ENCODE measurements around the gene PTP4A2. TPM values are rescaled to one million over a fixed set of nuclear protein-coding genes. Genes with fewer than 3 reads are reported as not detected.

Gene PTP4A2
- total and polyA plus RNA-seq, 2 of the 13 experiments (the other 11 are each of a cell fraction or from before 2014, with no cell fraction given) = 173 to 225 TPM

DNA sequence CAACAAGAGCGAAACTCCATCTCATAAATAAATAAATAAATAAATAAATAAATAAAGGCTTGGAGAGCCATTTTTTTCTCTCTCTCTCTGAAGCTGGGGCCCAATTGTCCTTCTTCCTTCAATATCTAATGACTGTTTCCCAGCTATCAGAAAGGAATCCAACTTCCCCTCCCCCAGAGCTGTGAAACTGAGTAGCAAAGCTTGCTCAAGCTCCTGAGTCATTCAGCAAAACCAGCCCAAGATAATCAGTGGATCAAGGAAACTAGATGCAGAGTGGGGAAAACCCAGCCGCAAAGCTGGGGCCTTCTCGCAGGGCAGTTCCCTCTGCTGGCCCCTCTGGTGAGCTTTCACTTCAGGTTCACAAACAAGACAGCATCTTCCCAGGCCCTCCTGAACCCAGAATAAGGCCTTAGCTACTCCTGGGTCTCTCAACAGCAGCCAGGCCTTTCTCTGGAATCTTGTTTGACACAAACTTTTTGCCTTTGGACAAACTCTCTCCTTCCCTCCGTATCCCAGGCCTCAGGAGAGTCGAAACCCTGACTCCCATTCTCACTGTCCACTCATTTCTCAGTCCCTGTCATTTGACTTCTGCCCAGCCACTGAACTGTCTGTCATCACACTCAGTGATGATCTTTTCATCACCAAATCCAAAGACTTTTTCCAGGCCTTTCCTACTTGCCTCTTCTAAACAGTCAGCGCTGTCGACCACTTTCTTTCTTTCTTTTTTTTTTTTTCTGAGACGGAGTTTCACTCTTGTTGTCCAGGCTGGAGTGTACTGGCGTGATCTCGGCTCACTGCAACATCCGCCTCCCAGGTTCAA lies 18.0 kb upstream of the PTP4A2 start (continued):
- TF ChIP-seq, protein P1, sequence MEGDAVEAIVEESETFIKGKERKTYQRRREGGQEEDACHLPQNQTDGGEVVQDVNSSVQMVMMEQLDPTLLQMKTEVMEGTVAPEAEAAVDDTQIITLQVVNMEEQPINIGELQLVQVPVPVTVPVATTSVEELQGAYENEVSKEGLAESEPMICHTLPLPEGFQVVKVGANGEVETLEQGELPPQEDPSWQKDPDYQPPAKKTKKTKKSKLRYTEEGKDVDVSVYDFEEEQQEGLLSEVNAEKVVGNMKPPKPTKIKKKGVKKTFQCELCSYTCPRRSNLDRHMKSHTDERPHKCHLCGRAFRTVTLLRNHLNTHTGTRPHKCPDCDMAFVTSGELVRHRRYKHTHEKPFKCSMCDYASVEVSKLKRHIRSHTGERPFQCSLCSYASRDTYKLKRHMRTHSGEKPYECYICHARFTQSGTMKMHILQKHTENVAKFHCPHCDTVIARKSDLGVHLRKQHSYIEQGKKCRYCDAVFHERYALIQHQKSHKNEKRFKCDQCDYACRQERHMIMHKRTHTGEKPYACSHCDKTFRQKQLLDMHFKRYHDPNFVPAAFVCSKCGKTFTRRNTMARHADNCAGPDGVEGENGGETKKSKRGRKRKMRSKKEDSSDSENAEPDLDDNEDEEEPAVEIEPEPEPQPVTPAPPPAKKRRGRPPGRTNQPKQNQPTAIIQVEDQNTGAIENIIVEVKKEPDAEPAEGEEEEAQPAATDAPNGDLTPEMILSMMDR (CRISPR knock-in tag; IDR thresholded peaks at IDR 0.05) = peak; percentile 37
- TF ChIP-seq SPEN (CRISPR knock-in tag; IDR thresholded peaks at IDR 0.05; ENCODE audit: low read depth) (no peak), NR3C1 (CRISPR knock-in tag; IDR thresholded peaks at IDR 0.05) (no peak), HMG20A (CRISPR knock-in tag; IDR thresholded peaks at IDR 0.05; ENCODE audit: borderline replicate concordance) (0 out of 2 replicates have a peak, but pooled peaks have one; percentile 13), ZC3H13 (CRISPR knock-in tag; IDR thresholded peaks at IDR 0.05) (no peak), LCORL (IDR thresholded peaks at IDR 0.05) (no peak), LCORL (CRISPR knock-in tag; IDR thresholded peaks at IDR 0.05) (no peak), ZNF891 (CRISPR knock-in tag; IDR thresholded peaks at IDR 0.05) (no peak), ZNF549 (CRISPR knock-in tag; IDR thresholded peaks at IDR 0.05) (no peak), ZNF788 (CRISPR knock-in tag; IDR thresholded peaks at IDR 0.05; ENCODE audit: borderline replicate concordance) (no peak), CENPX (CRISPR knock-in tag; IDR thresholded peaks at IDR 0.05) (no peak), SOX13 (IDR thresholded peaks at IDR 0.05) (no peak), SOX13 (CRISPR knock-in tag; conservative IDR thresholded peaks at IDR 0.05 in 1 of 2, IDR thresholded peaks at IDR 0.05 in 1 of 2) (no peak), FOSL2 (CRISPR knock-in tag; IDR thresholded peaks at IDR 0.05) (peak; percentile 78), GLI4 (CRISPR knock-in tag; IDR thresholded peaks at IDR 0.05; ENCODE audit: borderline replicate concordance) (no peak), KDM3A (CRISPR knock-in tag; IDR thresholded peaks at IDR 0.05; ENCODE audit: low read depth) (no peak), SMC3 (IDR thresholded peaks at IDR 0.05; ENCODE audit: low read length) (peak; percentile 21; the same call in 1 of the 2 replicates), CEBPB (IDR thresholded peaks at IDR 0.05; ENCODE audit: borderline replicate concordance, low read depth, low read length) (peak; percentile 27; the same call in 1 of the 2 replicates), BORCS8-MEF2B (CRISPR knock-in tag; IDR thresholded peaks at IDR 0.05) (no peak), SALL1 (CRISPR knock-in tag; IDR thresholded peaks at IDR 0.05) (0 out of 2 replicates have a peak, but pooled peaks have one; percentile 23)
- TF ChIP-seq, protein P2, sequence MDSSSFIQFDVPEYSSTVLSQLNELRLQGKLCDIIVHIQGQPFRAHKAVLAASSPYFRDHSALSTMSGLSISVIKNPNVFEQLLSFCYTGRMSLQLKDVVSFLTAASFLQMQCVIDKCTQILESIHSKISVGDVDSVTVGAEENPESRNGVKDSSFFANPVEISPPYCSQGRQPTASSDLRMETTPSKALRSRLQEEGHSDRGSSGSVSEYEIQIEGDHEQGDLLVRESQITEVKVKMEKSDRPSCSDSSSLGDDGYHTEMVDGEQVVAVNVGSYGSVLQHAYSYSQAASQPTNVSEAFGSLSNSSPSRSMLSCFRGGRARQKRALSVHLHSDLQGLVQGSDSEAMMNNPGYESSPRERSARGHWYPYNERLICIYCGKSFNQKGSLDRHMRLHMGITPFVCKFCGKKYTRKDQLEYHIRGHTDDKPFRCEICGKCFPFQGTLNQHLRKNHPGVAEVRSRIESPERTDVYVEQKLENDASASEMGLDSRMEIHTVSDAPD (CRISPR knock-in tag; IDR thresholded peaks at IDR 0.05) = no peak
- TF ChIP-seq, protein P3, sequence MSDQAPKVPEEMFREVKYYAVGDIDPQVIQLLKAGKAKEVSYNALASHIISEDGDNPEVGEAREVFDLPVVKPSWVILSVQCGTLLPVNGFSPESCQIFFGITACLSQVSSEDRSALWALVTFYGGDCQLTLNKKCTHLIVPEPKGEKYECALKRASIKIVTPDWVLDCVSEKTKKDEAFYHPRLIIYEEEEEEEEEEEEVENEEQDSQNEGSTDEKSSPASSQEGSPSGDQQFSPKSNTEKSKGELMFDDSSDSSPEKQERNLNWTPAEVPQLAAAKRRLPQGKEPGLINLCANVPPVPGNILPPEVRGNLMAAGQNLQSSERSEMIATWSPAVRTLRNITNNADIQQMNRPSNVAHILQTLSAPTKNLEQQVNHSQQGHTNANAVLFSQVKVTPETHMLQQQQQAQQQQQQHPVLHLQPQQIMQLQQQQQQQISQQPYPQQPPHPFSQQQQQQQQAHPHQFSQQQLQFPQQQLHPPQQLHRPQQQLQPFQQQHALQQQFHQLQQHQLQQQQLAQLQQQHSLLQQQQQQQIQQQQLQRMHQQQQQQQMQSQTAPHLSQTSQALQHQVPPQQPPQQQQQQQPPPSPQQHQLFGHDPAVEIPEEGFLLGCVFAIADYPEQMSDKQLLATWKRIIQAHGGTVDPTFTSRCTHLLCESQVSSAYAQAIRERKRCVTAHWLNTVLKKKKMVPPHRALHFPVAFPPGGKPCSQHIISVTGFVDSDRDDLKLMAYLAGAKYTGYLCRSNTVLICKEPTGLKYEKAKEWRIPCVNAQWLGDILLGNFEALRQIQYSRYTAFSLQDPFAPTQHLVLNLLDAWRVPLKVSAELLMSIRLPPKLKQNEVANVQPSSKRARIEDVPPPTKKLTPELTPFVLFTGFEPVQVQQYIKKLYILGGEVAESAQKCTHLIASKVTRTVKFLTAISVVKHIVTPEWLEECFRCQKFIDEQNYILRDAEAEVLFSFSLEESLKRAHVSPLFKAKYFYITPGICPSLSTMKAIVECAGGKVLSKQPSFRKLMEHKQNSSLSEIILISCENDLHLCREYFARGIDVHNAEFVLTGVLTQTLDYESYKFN (CRISPR knock-in tag; conservative IDR thresholded peaks at IDR 0.05) = no peak
- TF ChIP-seq, protein P4, sequence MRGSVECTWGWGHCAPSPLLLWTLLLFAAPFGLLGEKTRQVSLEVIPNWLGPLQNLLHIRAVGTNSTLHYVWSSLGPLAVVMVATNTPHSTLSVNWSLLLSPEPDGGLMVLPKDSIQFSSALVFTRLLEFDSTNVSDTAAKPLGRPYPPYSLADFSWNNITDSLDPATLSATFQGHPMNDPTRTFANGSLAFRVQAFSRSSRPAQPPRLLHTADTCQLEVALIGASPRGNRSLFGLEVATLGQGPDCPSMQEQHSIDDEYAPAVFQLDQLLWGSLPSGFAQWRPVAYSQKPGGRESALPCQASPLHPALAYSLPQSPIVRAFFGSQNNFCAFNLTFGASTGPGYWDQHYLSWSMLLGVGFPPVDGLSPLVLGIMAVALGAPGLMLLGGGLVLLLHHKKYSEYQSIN (CRISPR knock-in tag; IDR thresholded peaks at IDR 0.05; ENCODE audit: borderline replicate concordance) = no peak

All from HepG2 (cell line).